Type B pancreatic cell (in vitro differentiated cells): ENCODE results near the gene MID1. TPM values are rescaled to one million over a fixed set of nuclear protein-coding genes. Genes with fewer than 3 reads are reported as not detected.

Experiments used
- DNase-seq: peaks from one replicate; pipeline ENCODE4 v3.0.0; 2021; ENCODE audit warnings: mixed read lengths; ENCODE audit not compliant: unreplicated experiment; ENCODE audit errors: extremely low spot score
- H3K27ac Mint-ChIP-seq: 2 replicates; pipeline ENCODE4 v1.8.0; 2021; ENCODE audit warnings: mild to moderate bottlenecking, mixed read lengths
- H3K27me3 Mint-ChIP-seq: 2 replicates; pipeline ENCODE4 v1.8.0; 2021; ENCODE audit warnings: mixed read lengths
- H3K36me3 Mint-ChIP-seq: 2 replicates; pipeline ENCODE4 v1.8.0; 2021; ENCODE audit warnings: mixed read lengths
- H3K4me1 Mint-ChIP-seq: one replicate; pipeline ENCODE4 v1.8.0; 2021; ENCODE audit warnings: mixed read lengths; ENCODE audit not compliant: unreplicated experiment
- H3K4me3 Mint-ChIP-seq: 2 replicates; pipeline ENCODE4 v1.8.0; 2021; ENCODE audit warnings: mild to moderate bottlenecking, mixed read lengths
- H3K9me3 Mint-ChIP-seq: 2 replicates; pipeline ENCODE4 v1.8.0; 2021; ENCODE audit warnings: mixed read lengths
- total RNA-seq: library from RNA; stranded (reverse); gene quantifications from 2 replicates; pipeline ENCODE4 v1.2.1, GENCODE V29; 2021; ENCODE audit warnings: low replicate concordance
- TF ChIP-seq, protein P1 (sequence below): fragments of 200-600 bp; sonication (generic); conservative IDR thresholded peaks from 2 replicates; pipeline ENCODE4 v1.5.0; 2021; ENCODE audit warnings: antibody characterized with exemption, mild to moderate bottlenecking

Gene MID1
- total RNA-seq, 1 donor from 2014 or later = 52.7 TPM

DNA sequence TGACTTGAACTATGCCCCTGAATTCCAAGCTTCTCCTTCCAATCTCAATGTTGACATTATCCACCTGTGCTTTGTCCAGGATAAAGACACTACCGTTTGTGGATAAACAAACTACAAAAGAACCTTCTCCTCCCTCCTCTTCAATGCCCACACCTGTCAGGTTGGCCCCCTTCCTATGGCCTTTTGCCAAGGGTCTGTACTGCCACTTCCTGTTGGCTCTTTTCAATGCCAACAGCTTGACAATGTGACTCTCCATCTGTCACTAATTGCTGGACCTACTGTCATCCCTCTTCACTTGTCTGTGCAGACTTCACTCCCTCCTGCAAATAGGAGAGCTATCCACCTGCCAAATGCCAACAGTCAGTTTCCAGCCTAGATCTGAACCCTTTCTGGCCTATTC lies 35.8 kb upstream of the MID1 start:
- Mint-ChIP-seq H3K27ac (no peak overlapping the region), H3K36me3 (no peaks in the 10 kb centered on the region)
- TF ChIP-seq, protein P1, sequence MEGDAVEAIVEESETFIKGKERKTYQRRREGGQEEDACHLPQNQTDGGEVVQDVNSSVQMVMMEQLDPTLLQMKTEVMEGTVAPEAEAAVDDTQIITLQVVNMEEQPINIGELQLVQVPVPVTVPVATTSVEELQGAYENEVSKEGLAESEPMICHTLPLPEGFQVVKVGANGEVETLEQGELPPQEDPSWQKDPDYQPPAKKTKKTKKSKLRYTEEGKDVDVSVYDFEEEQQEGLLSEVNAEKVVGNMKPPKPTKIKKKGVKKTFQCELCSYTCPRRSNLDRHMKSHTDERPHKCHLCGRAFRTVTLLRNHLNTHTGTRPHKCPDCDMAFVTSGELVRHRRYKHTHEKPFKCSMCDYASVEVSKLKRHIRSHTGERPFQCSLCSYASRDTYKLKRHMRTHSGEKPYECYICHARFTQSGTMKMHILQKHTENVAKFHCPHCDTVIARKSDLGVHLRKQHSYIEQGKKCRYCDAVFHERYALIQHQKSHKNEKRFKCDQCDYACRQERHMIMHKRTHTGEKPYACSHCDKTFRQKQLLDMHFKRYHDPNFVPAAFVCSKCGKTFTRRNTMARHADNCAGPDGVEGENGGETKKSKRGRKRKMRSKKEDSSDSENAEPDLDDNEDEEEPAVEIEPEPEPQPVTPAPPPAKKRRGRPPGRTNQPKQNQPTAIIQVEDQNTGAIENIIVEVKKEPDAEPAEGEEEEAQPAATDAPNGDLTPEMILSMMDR = no peak

DNA sequence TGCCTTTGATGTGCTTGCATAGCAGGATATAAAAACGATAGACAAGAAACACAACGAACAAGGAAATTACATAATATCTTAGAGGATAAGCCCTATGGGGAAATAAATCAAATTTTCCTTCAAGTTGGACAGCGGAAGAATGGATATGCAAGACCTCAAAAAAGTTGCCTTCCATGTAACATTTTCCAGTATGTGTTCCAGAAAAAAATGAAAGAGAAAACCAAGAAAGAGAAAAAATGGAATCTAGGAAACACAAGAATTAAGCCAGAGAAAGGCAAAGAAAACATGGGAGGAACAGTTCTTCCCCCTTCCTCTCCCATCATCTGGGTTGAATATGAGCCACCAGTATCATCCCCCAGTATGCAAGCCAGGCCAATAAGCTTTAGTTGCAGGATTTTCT lies 34.6 kb upstream of the MID1 start:
- DNase-seq = no peak
- no peak overlapping the region for H3K27ac Mint-ChIP-seq
- no peaks in the 10 kb centered on the region for H3K4me1 Mint-ChIP-seq
- no peaks in the 10 kb centered on the region for H3K36me3 Mint-ChIP-seq
- TF ChIP-seq, protein P1 = no peak
- H3K4me3 Mint-ChIP-seq = no peak overlapping the region
- no peaks in the 10 kb centered on the region for H3K9me3 Mint-ChIP-seq
- H3K27me3 Mint-ChIP-seq = no peaks in the 10 kb centered on the region

More for the DNA sequence above, 35.8 kb upstream of the MID1 start:
- Mint-ChIP-seq H3K4me1 (no peaks in the 10 kb centered on the region), H3K9me3 (no peaks in the 10 kb centered on the region), H3K27me3 (no peaks in the 10 kb centered on the region), H3K4me3 (no peak overlapping the region)
- no peak for DNase-seq

DNA sequence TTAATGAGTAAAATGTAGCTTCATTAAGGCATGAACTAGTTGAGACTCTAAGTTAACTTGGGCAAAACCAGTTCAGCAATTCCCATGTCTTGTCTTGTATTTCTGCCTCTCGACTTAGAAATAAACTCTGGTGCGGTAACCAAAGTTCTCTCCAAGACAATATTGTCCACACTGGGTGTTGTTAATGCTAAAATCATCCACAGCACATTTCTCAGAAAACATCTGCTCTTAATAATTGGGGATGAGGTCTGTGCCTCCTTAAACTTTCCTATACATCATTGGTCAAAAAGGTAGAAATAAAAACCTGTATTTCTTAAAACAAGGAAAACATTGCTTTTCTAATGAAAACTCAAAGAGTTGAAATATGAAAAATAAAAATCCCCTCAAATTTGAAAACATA lies 32.9 kb upstream of the MID1 start:
- peaks cover 3% of the 10 kb centered on the region for H3K36me3 Mint-ChIP-seq
- H3K4me3 Mint-ChIP-seq = no peak overlapping the region
- no peak overlapping the region for H3K27ac Mint-ChIP-seq
- H3K9me3 Mint-ChIP-seq = peaks cover 4% of the 10 kb centered on the region
- TF ChIP-seq, protein P1 = no peak
- peaks cover 4% of the 10 kb centered on the region for H3K4me1 Mint-ChIP-seq
- DNase-seq = no peak
- H3K27me3 Mint-ChIP-seq = no peaks in the 10 kb centered on the region

DNA sequence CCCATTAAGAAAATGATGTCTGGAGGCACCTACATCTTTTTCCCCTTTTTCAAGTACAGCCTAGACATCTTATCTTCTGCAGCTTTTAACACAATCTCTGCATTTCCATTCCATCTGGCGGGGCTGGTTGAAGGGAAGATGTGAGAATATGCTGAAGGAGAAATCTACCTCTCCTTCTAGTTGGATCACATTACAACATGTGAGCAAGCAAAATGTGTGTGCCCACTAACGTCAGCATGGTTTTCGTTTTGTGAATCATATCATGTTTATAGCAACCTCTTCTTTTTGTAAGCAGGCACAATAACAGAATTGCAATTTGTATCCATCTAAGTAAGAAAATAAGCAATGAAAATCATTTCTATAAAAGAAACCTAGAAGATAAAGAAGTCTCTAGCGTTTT lies 28.9 kb upstream of the MID1 start:
- Mint-ChIP-seq H3K36me3 (peaks cover 3% of the 10 kb centered on the region), H3K4me3 (no peak overlapping the region), H3K27ac (no peak overlapping the region), H3K4me1 (peaks cover 4% of the 10 kb centered on the region), H3K27me3 (no peaks in the 10 kb centered on the region), H3K9me3 (peaks cover 9% of the 10 kb centered on the region)
- no peak for DNase-seq
- TF ChIP-seq, protein P1 = no peak

DNA sequence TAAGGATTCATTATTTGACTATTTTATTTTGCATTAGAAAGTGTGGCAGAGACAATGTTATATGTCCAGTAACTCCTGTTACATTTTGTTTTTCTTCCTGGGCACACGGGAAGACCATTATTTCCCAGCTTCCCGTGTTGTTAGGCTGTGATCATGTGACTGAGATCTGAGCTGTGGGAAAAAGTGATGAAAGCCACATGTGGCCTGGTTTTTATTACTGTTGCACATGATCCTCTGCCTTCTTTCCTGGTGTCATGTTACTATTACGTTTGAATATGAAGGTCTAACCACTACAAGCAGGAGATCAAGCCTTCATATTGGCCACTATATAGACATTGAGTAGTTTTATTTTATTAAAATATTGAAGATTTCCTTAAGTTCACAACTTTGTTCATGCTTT lies 28.2 kb upstream of the MID1 start:
- TF ChIP-seq, protein P1 = no peak
- Mint-ChIP-seq H3K9me3 (peaks cover 9% of the 10 kb centered on the region), H3K36me3 (peaks cover 3% of the 10 kb centered on the region), H3K4me1 (peaks cover 4% of the 10 kb centered on the region), H3K27ac (no peak overlapping the region), H3K27me3 (no peaks in the 10 kb centered on the region), H3K4me3 (peak overlapping the region; percentile 47)
- DNase-seq = no peak

DNA sequence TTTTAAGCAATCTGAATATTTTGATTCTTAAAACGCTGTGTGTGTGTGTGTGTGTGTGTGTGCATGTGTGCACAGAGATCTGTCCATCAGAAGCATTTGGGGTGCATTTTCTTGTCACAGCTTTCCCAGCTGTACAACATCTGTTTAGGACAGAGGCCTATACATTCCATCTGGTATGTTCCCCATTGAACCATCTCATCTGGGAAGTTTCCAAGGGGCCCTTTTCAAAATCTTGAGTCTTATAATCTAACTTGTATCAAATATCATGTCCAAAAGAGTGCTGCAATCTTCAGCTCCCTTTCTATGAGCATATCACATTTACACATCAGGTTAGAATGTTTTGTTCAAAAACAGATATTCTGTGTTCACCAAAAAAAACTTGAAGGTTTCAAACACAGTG lies 16.5 kb upstream of the MID1 start:
- no peak overlapping the region for H3K27ac Mint-ChIP-seq
- TF ChIP-seq, protein P1 = no peak
- peaks cover 15% of the 10 kb centered on the region for H3K4me1 Mint-ChIP-seq
- H3K4me3 Mint-ChIP-seq = no peak overlapping the region
- peaks cover 11% of the 10 kb centered on the region for H3K9me3 Mint-ChIP-seq
- no peak for DNase-seq
- H3K36me3 Mint-ChIP-seq = peaks cover 9% of the 10 kb centered on the region
- H3K27me3 Mint-ChIP-seq = peaks cover 3% of the 10 kb centered on the region
